Endodermal cell (in vitro differentiated cells): Measurements from ENCODE around the gene ATP13A3. TPM values are rescaled to one million over a fixed set of nuclear protein-coding genes. Genes with fewer than 3 reads are reported as not detected.
"Not testable (repeated sequence)": the region's sequence is repeated elsewhere in the genome, so short reads cannot be mapped to it uniquely, and the experiment has no call there.

Experiments
- DNase-seq: peaks from one replicate; pipeline ENCODE4 v3.0.0-alpha.2; 2017
- H3K27ac ChIP-seq: 2 replicates; pipeline ENCODE4 v1.5.1; 2013; ENCODE audit warnings: mild to moderate bottlenecking, low read depth, low read length, moderate library complexity
- H3K27me3 ChIP-seq: 2 replicates; pipeline ENCODE4 v1.6.1; 2013; ENCODE audit warnings: mild to moderate bottlenecking, low read length, moderate library complexity; ENCODE audit not compliant: insufficient read depth, control insufficient read depth, poor library complexity, severe bottlenecking
- H3K36me3 ChIP-seq: 2 replicates; pipeline ENCODE4 v1.7.0; 2013; ENCODE audit warnings: mild to moderate bottlenecking, low read length, moderate library complexity; ENCODE audit not compliant: control insufficient read depth, insufficient read depth
- H3K4me1 ChIP-seq: one replicate; pipeline ENCODE4 v1.7.0; 2013; ENCODE audit warnings: low read length; ENCODE audit not compliant: control insufficient read depth, insufficient read depth
- H3K4me3 ChIP-seq: 2 replicates; pipeline ENCODE4 v1.5.1; 2013; ENCODE audit warnings: mild to moderate bottlenecking, low read length, moderate library complexity
- H3K9ac ChIP-seq: 2 replicates; pipeline ENCODE4 v1.6.1; 2013; ENCODE audit warnings: mild to moderate bottlenecking, low read length, moderate library complexity; ENCODE audit not compliant: poor library complexity, severe bottlenecking; ENCODE audit errors: extremely low read depth
- H3K9me3 ChIP-seq: 2 replicates; pipeline ENCODE4 v1.6.1; 2013; ENCODE audit warnings: mild to moderate bottlenecking, low read length, moderate library complexity; ENCODE audit not compliant: control insufficient read depth
- H3K27ac Mint-ChIP-seq: 2 replicates; pipeline ENCODE4 v1.8.0; 2020; ENCODE audit warnings: mixed read lengths
- H3K27me3 Mint-ChIP-seq: 2 replicates; pipeline ENCODE4 v1.8.0; 2021; ENCODE audit warnings: mild to moderate bottlenecking, mixed read lengths; ENCODE audit not compliant: insufficient read depth
- H3K36me3 Mint-ChIP-seq: 2 replicates; pipeline ENCODE4 v1.8.0; 2020; ENCODE audit warnings: low read depth, mixed read lengths
- H3K4me1 Mint-ChIP-seq: 2 replicates; pipeline ENCODE4 v1.8.0; 2020; ENCODE audit warnings: mixed read lengths
- H3K4me3 Mint-ChIP-seq: 2 replicates; pipeline ENCODE4 v1.8.0; 2020; ENCODE audit warnings: mild to moderate bottlenecking, moderate library complexity, mixed read lengths
- H3K9me3 Mint-ChIP-seq: 2 replicates; pipeline ENCODE4 v1.8.0; 2020; ENCODE audit warnings: mild to moderate bottlenecking, mixed read lengths
- WGBS, 2 experiments: methylation state at CpG; one replicate each; pipeline versions ENCODE4 v1.1.5 to v1.1.7; 2013; ENCODE audit warnings: missing lambda C conversion rate in 2 of 2, mixed read lengths in 1 of 2; ENCODE audit not compliant: insufficient coverage in 1 of 2, insufficient read length in 1 of 2; 5-methylcytosine and 5-hydroxymethylcytosine counted together
- total RNA-seq, 2 donors: library from RNA; stranded (reverse); fragmentation: NEBNext Ultra II Directional in 1 of 2; extraction: Animal tissue kit (Norgen Biotek cat#: 25700) in 1 of 2; gene quantifications; 2 replicates in 1 of 2; 3 replicates in 1 of 2; pipeline ENCODE4 v1.2.1, GENCODE V29; 2021
- TF ChIP-seq, protein P1 (sequence below): fragments of 200-600 bp; sonication (generic); conservative IDR thresholded peaks from 2 replicates; pipeline ENCODE4 v1.5.0; 2021; ENCODE audit warnings: antibody characterized with exemption, mild to moderate bottlenecking

ATP13A3 gene
- total RNA-seq, 2 donors from 2014 or later: 99.7 to 125 TPM

- WGBS, 2 experiments: 49 to 100% methylated on average over 2 to 4 of the region's 4 CpGs
- H3K9me3 ChIP-seq: no peaks in the 10 kb centered on the region
- peaks cover 8% of the 10 kb centered on the region for H3K9me3 Mint-ChIP-seq
- H3K4me3 Mint-ChIP-seq: peak overlapping the region; percentile 12
- H3K27me3 ChIP-seq: no peaks in the 10 kb centered on the region
- H3K4me3 ChIP-seq: peak overlapping the region; percentile 66
- H3K36me3 Mint-ChIP-seq: no peaks in the 10 kb centered on the region
- H3K27me3 Mint-ChIP-seq: no peaks in the 10 kb centered on the region
- TF ChIP-seq, protein P1, sequence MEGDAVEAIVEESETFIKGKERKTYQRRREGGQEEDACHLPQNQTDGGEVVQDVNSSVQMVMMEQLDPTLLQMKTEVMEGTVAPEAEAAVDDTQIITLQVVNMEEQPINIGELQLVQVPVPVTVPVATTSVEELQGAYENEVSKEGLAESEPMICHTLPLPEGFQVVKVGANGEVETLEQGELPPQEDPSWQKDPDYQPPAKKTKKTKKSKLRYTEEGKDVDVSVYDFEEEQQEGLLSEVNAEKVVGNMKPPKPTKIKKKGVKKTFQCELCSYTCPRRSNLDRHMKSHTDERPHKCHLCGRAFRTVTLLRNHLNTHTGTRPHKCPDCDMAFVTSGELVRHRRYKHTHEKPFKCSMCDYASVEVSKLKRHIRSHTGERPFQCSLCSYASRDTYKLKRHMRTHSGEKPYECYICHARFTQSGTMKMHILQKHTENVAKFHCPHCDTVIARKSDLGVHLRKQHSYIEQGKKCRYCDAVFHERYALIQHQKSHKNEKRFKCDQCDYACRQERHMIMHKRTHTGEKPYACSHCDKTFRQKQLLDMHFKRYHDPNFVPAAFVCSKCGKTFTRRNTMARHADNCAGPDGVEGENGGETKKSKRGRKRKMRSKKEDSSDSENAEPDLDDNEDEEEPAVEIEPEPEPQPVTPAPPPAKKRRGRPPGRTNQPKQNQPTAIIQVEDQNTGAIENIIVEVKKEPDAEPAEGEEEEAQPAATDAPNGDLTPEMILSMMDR: no peak
- peaks cover 16% of the 10 kb centered on the region for H3K4me1 ChIP-seq
- peaks cover 29% of the 10 kb centered on the region for H3K4me1 Mint-ChIP-seq
- no peak overlapping the region for H3K27ac ChIP-seq
- H3K9ac ChIP-seq: no peak overlapping the region
- DNase-seq: no peak
- peak overlapping the region; percentile 94 for H3K27ac Mint-ChIP-seq
- H3K36me3 ChIP-seq: no peaks in the 10 kb centered on the region
These were observed 35.8 kb upstream of the ATP13A3 start for GRCh38 chr3:194522579-194523046.

- no peaks in the 10 kb centered on the region for H3K36me3 Mint-ChIP-seq
- no peak overlapping the region for H3K9ac ChIP-seq
- H3K4me1 ChIP-seq: peaks cover 16% of the 10 kb centered on the region
- peaks cover 29% of the 10 kb centered on the region for H3K4me1 Mint-ChIP-seq
- H3K9me3 Mint-ChIP-seq: peaks cover 8% of the 10 kb centered on the region
- WGBS, 2 experiments: 93 to 95% methylated on average over 2 of the region's 2 CpGs
- no peak for DNase-seq
- no peaks in the 10 kb centered on the region for H3K27me3 Mint-ChIP-seq
- H3K4me3 ChIP-seq: peak overlapping the region; percentile 2
- TF ChIP-seq, protein P1: no peak
- H3K27ac ChIP-seq: no peak overlapping the region
- H3K4me3 Mint-ChIP-seq: no peak overlapping the region
- no peaks in the 10 kb centered on the region for H3K36me3 ChIP-seq
- H3K27me3 ChIP-seq: no peaks in the 10 kb centered on the region
- H3K9me3 ChIP-seq: no peaks in the 10 kb centered on the region
- H3K27ac Mint-ChIP-seq: peak overlapping the region; percentile 94
These were observed 34.9 kb upstream of the ATP13A3 start for GRCh38 chr3:194521510-194522260.

DNA sequence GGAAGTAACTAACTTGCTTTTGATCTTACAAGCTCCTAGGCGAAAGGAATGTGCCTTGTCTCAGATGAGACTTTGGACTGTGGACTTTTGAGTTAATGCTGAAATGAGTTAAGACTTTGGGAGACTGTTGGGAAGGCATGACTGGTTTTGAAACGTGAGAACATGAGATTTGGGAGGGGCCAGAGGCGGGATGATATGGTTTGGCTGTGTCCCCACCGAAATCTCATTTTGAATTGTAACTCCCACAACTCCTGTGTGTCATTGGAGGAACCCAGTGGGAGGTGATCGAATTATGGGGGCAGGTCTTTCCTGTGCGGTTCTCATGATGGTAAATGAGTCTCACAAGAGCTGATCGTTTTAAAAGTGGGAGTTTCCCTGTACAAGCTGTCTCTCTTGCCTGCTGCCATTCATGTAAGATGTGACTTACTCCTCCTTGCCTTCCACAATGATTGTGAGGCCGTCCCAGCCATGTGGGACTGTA is 33.9 kb upstream of the ATP13A3 start:
- not testable (repeated sequence) for H3K9me3 Mint-ChIP-seq, H3K9me3 ChIP-seq, H3K4me3 ChIP-seq, H3K27me3 ChIP-seq, H3K27ac ChIP-seq, DNase-seq, H3K36me3 Mint-ChIP-seq, H3K36me3 ChIP-seq, H3K27me3 Mint-ChIP-seq, H3K9ac ChIP-seq
- 87 to 90% methylated on average over 7 to 8 of the region's 8 CpGs for WGBS, 2 experiments
- peaks cover 16% of the 10 kb centered on the region for H3K4me1 ChIP-seq
- H3K4me1 Mint-ChIP-seq: peaks cover 30% of the 10 kb centered on the region
- peak overlapping the region; percentile 8 for H3K4me3 Mint-ChIP-seq
- H3K27ac Mint-ChIP-seq: peak overlapping the region; percentile 82
